GM18505 (cell line): ENCODE results near the gene CENPH.
"Not testable (repeated sequence)": the region's sequence is repeated elsewhere in the genome, so short reads cannot be mapped to it uniquely, and the experiment has no call there.

Experiments
- ATAC-seq: cut with Tn5 transposase; IDR thresholded peaks from one replicate; pipeline ENCODE4 v1.9.1; 2021; ENCODE audit not compliant: unreplicated experiment
- POLR2A ChIP-seq: IDR thresholded peaks from 4 replicates; pipeline ENCODE4 v1.6.1; 2011; ENCODE audit warnings: borderline replicate concordance; ENCODE audit not compliant: insufficient read depth, insufficient read length; ENCODE audit errors: extremely low read depth

CENPH gene

GRCh38 chr5:69189162-69190086 is at the start of gene CENPH:
Gene CENPH, plus strand, starts transcription at chr5:69189583. Its CDS starts 52 bp downstream, at chr5:69189635.
- peak; percentile 90 for ATAC-seq
- peak; percentile 74 for TF ChIP-seq POLR2A

GRCh38 chr5:69140239-69140638 is 49.1 kb upstream of the CENPH start:
- not testable (repeated sequence) for ATAC-seq

- TF ChIP-seq POLR2A: no peak
- no peak for ATAC-seq
Observed at GRCh38 chr5:69140827-69141226, 48.6 kb upstream of the CENPH start.

DNA sequence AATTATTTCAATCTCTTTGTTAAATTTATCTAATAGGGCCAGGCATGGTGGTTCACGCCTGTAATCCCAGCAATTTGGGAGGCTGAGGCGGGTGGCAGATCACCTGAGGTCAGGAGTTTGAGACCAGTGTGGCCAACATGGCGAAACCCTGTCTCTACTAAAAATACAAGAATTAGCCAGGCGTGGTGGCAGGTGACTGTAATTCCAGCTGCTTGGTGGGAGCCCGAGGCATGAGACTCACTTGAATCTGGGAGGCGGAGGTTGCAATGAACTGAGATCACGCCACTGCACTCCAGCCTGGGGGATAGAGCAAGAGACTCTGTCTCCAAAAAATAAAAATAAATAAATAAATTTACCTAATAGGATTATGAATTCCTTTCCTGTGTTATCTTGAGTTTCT is 40.8 kb upstream of the CENPH start:
- not testable (repeated sequence) for ATAC-seq

DNA sequence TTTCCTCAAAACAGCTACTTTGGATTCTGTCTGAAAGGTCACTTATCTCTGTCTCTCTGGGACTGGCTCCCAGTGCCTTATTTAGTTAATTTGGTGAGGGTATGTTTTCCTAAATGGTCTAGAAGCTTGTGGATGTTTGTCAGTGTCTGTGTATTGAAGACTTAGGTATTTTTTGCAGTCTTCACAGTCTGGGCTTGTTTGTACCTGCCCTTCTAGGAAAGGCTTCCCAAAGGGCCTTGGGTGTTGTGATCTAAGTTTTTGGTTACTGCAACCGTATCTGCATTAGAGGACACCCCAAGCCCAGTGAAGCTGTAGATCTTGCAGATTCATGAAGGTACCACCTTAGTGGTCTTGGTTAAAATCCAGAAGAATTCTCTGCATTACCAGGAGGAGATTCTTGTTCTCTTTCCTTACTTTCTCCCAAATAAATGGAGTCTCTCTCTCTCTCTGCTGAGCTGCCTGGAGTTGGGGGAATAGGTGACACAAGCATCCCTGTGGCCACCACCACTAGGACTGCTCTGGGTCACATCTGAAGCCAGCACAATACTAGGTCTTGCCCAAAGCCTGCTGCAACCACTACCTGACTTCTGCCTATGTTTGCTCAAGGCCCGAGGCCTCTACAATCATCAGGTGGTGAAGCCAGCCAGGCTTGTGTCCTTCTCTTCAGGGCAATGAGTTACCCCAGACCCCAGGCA is 40.3 kb upstream of the CENPH start:
- TF ChIP-seq POLR2A: no peak
- no peak for ATAC-seq

DNA sequence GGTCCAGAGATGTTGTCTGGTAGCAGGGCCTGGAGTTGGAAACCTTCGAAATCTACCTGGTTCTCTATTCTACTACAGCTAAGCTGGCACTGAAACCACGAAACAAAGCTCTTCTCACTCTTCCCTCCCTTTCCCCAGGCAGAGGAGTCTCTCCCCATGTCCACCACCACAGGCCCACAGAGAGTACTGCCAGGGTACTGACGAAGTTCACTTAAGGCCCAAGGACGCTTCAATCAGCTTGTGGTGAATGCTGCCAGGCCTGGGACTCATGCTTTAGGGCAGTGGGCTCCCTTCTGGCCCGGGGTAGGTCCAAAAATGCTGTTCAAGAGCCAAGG is 39.7 kb upstream of the CENPH start:
- no peak for TF ChIP-seq POLR2A

GRCh38 chr5:69152731-69153130 is 36.7 kb upstream of the CENPH start:
- TF ChIP-seq POLR2A: no peak
- no peak for ATAC-seq

More for the DNA sequence above, 39.7 kb upstream of the CENPH start:
- ATAC-seq: no peak

GRCh38 chr5:69156456-69156855 is 32.9 kb upstream of the CENPH start:
- no peak for ATAC-seq
- TF ChIP-seq POLR2A: no peak

DNA sequence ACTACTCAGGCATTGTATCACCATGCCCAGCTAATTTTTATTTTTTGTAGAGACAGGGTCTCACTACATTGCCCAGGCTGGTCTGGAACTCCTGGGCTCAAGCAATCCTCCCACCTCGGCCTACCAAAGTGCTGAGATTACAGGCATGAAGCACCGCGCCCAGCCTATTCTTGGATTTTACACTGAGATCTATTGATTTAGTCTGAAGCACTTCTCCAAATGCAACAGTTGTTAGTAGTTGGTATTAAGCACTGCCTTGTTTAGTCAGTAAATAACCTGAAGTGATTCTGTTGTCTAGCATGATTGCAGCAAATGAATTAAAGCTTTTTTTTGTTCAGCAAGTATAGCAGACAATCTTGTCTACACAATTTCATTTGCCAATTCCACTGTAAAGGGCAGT is 31.3 kb upstream of the CENPH start:
- ATAC-seq: no peak
- no peak for TF ChIP-seq POLR2A

DNA sequence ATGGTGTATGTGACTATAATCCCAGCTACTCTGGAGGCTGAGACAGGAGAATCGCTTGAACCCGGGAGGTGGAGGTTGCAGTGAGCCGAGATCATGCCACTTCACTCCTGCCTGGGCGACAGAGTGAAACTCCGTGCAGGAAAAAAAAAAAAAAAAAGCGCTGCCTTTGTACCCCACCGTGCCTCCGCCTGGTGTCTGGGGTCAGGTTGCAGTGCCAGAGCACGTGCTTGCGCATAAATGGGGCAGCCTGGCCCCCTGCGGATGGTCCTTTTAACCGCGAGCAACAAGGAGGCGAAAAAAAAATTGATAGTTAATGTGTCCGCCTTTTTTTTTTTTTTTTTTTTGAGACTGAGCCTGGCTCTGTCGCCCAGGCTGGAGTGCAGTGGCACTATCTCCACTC is 28.7 kb upstream of the CENPH start:
- ATAC-seq: no peak
- TF ChIP-seq POLR2A: no peak

DNA sequence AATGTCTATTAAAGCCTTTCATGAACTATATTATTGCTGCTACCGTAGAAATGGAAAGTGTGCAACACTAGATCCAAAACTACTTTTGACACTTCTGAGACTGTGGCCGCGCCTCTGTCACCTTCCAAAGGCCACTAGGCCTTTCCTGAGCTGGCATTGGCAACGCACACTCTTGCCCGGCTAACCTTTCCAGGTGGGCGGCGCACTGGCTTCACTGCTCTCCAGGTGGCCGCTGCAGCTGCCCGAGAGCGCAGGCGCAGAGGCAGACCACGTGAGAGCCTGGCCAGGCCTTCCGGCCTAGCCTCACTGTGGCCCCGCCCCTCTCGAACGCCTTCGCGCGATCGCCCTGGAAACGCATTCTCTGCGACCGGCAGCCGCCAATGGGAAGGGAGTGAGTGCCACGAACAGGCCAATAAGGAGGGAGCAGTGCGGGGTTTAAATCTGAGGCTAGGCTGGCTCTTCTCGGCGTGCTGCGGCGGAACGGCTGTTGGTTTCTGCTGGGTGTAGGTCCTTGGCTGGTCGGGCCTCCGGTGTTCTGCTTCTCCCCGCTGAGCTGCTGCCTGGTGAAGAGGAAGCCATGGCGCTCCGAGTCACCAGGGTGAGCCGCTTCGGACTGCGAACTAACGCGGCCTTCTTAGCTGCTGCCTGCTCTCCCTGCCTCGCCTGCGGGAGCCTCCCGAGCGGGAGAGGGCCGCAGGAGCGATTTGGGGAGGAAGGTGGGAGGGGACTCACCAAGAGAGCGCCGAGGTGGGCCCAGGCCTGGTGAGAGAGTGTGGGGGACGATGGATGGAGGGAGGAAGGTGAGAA is 22.5 kb upstream of the CENPH start, which contains the start of gene CCNB1:
Gene CCNB1, plus strand, starts transcription at position 465 of the 807 bp plus-strand sequence. Its CDS starts 113 bp downstream, at position 578.
- peak; percentile 99 for ATAC-seq
- peak; percentile 74 for TF ChIP-seq POLR2A

DNA sequence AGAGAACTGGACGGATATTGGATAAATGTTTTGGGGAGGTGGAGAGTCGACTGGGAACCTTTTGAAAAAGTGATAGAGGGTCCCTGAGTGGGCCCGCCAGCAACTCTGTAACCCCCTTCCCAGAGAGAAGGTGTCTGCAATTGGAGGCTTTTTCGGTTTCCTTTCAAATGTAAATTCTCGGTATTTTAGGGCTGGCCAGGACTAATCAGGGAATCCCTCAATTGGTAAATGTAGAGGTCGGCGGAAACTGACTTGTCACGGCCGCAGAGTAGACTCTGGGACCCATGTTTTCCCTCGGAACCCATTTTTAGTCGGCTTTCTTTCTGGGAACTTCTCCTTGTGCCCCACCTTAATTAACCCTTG is 21.9 kb upstream of the CENPH start:
- no peak for ATAC-seq
- TF ChIP-seq POLR2A: no peak

GRCh38 chr5:69167929-69168328 is 21.5 kb upstream of the CENPH start:
- TF ChIP-seq POLR2A: no peak
- no peak for ATAC-seq
